Renal cortex interstitium (tissue), 11 donors: Measurements from ENCODE around the gene ID2. TPM values are rescaled to one million over a fixed set of nuclear protein-coding genes. Genes with fewer than 3 reads are reported as not detected.

Experiments used
- DNase-seq, 11 donors: peaks; one replicate each; pipeline ENCODE4 v3.0.0-alpha.2; 2013; ENCODE audit warnings: low read depth in 9 of 11, low spot score in 4 of 11; ENCODE audit errors: extremely low read depth in 1 of 11
- polyA plus RNA-seq, 3 donors: library from polyadenylated mRNA; unstranded; fragments of 120-200 nt; gene quantifications; one replicate each; pipeline ENCODE4 v1.2.1, GENCODE V29; 2013; ENCODE audit not compliant: insufficient read length in 3 of 3

ID2 gene
- polyA plus RNA-seq, 3 donors: 284 to 313 (median 296) TPM

DNA sequence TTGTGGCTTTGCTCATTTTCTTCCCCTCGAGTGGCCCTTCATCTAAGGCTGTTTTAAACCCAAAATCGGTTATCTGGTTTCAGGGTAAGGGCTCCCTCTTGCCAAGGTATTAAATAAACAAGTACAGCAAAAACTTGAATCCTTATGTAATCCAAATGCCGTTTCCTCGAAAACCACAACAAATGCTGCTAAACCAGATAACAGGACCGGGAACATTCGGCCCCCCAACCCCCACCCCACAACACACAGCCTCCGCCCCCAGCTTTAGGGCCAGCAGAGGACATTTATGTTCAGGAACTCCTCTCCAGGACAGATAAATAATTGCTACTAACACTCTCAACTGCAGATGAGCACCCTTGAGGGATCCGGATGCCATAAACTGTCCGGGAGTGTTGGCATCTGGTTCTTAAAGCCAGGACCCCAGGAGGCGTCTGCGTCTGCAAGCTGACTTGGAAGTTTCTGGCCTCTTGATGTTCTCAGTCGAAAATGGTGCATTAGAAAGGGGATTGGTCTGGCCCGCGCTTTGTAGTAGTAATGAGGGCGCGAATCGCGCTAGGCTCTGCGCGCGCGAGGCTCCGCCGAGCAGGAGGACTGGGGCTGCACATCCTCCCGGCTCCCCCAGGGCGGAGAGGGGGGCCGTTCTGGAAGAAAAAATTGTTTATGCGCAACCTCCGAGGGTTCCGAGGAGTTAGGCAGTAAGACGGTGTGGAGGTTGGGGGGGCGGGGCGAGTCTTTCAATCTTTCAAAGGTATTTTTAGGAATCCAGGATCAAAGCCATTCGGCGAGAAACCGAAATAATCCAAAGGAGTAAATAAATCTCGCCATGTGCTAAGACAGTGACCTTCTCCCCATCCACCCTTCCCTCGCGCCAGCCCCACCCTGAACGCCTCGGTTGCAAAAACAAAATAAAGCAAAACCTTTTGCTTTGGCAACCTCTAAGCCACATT, 3.9 kb upstream of the ID2 start:
- DNase-seq: peak in 9 of 11 donors; percentile 61 to 75 (median 69)

DNA sequence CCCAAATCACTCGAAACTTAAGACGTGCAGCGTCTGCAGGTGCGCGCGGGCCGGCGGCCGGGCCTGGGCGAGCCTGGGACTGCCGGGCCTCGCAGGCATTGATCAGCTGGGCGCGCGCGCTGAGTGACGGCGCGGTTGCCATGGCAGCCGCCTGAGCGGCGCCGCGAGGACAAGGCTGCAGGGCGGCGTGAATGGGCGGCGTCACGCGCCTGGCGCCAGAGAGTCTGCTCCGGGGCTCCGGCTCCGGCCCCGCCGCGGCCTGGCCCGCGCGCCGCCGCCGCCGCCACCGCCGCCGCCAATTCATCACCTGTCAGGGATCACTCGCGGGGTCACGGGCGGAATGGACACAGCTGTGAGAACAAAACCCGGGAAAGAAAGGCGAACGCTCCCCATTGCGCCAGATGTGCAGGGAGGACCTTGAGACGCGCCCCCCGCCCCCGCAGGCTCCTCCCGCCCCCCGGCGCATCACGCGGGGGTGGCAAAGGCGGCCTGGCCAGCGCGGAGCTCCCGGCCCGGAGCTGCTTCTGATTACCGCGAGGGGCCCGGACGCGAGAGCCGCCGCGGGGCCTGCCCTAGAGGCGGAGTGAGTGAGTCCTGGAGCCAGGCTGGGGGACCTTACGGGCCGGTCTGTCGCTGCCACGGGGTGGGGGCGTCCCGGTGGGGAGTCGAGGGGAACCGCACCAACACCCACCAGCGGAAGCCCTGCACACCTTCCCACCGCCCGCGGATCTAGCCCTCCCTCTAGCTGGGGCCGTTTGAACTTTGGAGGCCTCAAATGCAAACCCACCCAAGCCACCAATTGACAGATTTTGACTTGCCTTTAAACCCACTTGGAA, 2.9 kb upstream of the ID2 start:
- DNase-seq: peak; percentile 80 to 95 (median 91)

GRCh38 chr2:8679567-8679826, 2.4 kb upstream of the ID2 start:
- DNase-seq: peak in 1 of 11 donors; percentile 28

GRCh38 chr2:8679827-8680731, 1.8 kb upstream of the ID2 start:
- peak in 10 of 11 donors; percentile 45 to 83 (median 56) for DNase-seq

- DNase-seq: peak in 9 of 11 donors; percentile 42 to 74 (median 61)
Observed at GRCh38 chr2:8680822-8681760, 765 bp upstream of the ID2 start.

DNA sequence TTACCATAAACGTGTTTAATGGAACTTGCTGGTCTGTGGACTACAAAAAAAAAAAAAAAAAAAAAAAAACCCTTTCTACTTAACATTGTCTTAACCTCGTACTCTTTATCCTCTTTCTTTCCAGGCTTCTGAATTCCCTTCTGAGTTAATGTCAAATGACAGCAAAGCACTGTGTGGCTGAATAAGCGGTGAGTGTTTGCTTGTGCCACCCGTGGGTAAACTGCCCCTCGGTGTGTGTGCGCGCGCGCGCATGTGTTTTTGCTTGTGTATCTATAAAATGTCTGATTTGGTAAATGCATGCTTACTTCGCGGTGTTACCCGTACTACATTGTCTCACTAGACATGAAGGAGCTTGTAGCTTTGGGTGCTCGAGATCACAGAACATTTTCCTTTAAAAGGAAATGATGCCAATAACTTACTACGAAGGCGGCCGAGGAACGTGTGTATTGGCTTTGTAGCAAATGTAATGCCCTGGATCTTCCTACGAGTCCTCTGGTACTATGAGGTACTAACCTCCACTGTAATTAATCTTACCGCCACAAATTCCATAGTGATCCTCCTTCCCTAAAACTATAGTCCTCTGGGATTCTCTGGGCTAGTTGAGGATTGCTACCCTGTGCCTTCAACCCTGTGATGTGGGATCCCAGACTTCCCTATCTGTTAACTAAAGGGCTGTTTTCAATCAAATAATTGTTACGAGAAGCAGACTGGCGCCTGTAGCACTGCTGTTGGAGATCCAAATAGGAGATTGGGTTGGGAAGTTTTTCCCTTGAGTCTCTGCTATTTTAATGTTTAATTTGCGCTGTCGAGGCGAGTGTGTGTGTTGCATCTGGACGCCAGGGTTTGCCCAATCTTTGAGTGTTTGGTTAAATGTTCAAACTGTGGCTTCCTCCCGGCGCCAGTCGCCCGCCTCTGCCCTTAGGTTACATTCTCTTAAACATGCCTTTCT, 1.1 kb downstream of the ID2 start:
- peak in 3 of 11 donors; percentile 30 to 56 (median 31) for DNase-seq

DNA sequence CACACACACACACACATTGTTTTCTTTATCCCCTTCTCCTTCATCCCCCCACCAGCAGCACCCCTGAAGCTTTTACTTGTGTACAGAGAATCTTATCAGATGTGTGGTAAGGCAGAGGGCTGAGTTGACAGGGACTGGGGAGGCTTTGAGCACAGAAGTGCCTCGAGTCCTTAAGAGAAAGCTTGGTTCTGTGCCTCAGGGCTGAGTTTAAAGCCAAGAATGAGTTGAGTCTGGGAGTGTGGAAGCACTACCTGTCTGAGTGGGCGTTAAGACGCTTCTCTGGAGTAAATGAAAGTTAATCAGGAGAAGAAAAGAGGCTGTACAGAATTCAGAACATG, 2.7 kb downstream of the ID2 start:
- peak in 2 of 11 donors; percentile 27 to 38 for DNase-seq

DNA sequence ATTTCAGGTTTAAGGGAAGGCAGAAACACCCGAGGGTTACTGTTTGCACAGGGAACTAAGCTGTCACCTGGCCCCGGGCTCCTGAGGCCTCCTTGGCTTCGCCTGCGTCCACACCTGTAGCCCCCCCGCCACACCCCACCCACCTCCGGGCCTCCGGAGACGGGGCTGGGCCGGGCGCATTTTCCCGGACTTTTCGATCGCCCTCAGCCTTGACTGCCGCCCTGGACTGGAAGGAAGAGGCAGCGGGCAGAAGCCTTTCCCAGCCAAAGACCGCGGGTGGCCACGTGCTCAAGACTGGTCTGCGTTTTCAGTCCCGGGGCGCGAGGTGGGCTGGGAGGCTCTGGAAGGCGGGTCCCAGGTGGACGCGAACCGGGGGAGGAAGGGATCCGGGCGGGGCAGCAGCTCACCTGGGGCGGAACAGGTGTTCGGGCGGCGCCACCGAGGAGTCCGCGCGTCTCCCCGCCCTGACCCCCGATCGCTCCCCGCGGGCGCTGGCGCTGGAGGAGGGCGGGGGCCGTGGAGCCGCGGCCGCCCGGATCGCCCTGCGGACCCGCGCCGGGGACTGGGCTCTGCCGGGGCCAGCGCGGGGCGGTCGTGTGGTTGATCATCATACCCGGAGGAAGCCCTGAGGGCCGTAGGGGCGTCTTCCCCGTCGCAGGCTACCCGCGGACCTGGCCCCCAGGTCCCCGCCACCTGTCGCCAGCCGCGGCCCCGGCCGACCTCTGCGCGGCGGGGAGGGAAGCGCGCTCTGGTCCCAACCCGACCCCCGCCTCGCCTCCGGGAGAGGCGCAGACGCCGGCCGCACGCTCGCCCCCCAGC, 3.2 kb downstream of the ID2 start:
- peak in 6 of 11 donors; percentile 22 to 52 (median 35) for DNase-seq

DNA sequence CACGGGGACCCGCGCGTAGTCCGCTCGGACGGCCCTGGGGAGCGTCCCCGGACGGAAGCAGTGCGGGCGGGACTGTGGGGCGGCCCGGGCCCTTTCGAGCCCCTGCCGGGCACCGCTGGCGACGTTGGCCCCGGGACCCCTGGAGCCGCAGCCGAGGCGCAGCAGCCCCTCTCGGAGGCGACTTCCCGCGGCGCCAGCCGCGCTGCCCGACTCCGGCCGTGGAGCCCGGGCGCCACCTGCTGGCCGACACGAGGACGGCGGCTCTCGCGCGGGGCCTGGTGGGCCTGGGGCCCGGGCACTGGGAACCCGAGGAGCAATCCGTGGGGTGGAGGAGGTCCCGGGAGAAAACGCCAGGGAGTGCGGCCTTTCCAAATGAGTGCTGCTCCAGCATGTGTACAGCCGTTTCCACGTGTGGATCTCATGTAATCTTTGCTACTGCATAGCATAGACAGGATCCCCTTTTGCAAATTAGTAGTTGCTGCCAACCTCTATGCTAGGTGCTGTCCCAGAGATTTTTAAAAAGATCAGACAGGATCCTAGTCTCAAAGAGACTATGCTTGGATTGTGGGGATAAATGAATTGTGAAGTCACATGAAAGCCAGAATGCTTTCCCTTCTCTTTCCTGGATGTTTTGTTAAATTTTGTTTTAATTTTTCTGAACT, 4.0 kb downstream of the ID2 start:
- peak in 10 of 11 donors; percentile 44 to 79 (median 64) for DNase-seq

DNA sequence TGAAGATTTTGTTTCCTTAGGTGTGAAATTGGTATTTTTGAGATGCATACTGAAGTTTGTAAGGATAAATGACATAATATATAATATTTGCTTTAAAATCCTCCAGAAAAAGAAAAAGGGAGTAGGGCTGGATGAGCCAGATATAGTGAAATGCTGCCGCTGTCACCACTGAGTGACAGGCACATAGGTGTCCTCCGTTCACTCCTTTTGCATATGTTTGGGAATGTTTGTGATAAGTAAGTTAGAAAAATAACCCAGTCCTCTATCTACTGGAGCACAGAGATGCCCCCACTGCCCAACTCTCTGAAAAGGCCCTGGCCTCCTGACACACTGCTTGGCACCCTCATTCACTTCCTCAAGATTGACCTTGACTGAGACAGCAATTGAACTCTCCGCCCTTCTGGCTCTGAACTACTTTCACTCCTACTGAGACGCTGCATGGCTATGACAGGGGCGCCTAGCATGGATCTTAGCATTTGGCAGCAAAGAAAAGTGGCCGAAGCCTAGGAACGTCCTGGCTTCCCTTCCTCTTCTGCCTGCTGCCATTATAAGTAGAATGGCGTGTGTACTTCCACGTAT, 10.1 kb downstream of the ID2 start:
- DNase-seq: no peak

GRCh38 chr2:8692783-8693156, 10.9 kb downstream of the ID2 start:
- DNase-seq: no peak

DNA sequence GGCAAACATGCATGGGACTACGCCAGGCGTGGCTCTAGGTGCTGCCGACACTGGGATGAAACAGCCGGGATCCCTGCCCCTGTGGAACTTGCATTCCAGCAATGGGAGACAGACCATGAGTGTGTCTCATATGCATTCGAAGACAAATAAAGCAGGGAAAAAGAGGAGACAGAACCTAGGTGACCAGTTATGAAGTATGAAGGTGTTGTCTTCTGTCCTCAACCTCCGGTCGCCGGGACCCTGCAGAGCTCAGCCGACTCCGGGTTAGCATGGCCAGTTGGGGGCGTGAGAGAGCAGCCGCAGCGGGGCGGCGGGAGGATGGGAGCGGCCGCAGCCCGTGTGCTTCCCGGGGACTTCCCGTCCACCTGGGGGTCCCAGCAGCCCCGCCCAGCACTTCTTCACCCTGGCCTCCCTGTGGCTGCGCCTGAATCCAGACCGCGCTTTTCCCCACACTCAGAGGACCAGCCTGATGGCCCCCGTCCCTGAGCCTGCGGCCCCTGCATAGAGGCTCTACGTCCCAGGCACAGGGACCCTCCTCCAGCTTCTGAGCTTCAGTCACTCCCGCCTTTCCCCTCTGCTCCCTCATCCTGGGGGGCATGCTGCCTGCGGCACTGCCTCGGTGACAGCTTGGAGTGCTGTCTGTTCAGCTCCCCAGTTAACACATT, 11.4 kb downstream of the ID2 start:
- DNase-seq: peak in 6 of 11 donors; percentile 25 to 56 (median 38)

DNA sequence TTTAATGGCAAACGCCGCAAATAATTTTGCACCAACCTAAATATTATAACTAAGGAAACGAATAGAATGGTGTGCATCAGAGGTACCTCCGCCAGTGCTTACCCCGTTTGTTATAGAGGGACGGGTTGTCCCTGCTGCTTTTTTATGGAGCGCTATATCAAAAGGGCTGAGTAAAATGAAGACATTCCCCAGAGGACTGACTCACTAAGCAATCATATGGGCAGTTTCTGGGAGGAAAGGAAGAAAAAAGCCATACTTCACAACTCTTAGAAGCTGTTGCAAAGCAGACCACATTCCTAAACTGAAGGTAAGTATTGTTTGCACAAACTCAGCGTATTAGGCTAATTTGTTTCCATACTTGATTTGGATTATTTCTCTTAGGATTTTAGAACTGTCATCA, 12.9 kb downstream of the ID2 start:
- no peak for DNase-seq

DNA sequence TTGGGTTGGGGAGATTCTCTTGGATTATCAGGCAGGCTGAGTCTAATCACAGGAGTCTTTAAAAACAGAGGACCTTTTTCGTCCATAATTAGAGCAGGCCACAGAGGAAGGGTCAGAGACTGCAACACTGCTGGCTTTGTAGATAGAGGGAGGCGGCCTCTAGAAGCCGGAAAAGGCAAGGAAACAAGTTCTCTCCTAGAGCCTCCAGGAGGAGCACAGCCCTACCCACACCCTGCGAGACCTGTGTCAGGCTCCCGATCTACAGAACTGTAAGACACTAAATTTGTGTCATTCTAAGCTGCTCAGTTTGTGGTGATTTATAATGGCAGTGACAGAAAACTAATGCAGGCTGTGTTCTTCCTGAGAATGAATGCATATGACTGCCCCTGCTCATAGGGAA, 15.3 kb downstream of the ID2 start:
- DNase-seq: no peak

DNA sequence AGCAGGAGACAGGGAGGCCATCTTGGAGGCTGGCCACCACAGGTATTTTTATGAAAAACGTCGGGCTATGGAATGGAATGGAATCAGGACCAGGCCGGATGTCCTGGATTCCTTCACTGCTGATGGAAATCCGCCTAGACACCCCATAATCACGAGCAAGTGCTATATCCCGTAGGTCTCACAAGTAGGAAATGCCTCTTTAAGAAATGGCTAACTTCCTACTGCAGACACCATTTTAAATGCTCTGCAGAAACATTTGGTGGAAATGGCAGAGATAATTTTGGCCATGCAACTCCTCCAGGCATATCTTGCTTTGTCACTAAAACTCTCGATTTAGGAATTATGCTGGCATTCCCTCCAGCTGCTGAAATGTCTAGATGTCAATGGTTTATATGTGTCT, 18.0 kb downstream of the ID2 start:
- DNase-seq: no peak
